ENCODE data around the gene HBA1.
"Not testable (repeated sequence)": the region's sequence is repeated elsewhere in the genome, so short reads cannot be mapped to it uniquely, and the experiment has no call there.

HBA1 gene

GRCh38 chr16:176477-177382 is at the start of gene HBA1:
HBA1 (plus strand) TSS chr16:176680; CDS start chr16:176717, 37 bp downstream.
- in situ Hi-C loops (cut with MboI; ENCODE audit: low sequenced_read_pairs) = not testable (repeated sequence)

DNA sequence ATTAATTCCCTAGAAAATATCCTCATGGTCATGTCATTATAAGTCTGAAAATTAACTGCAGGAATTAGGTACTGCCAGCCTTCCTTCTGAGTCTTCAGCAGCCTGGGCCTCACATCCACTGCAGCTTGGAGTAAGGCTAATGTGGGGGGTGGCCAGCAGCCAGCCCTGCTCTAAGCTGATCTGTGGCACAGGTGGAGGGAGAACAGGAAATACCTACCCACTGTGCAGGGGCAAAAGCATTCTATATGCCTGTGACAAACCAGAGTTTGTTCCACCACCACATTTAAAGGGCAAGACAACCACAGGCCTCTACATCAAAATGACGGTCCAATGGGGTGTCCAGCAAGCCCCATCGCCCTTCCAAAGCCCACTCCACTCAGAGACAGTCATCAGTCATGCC is 47.4 kb upstream of the HBA1 start:
- in situ Hi-C loops (cut with MboI; ENCODE audit: low sequenced_read_pairs) = no loop called here

- in situ Hi-C loops (cut with MboI; ENCODE audit: low sequenced_read_pairs) = no loop called here
These were observed 45.8 kb upstream of the HBA1 start for GRCh38 chr16:130533-131173.

DNA sequence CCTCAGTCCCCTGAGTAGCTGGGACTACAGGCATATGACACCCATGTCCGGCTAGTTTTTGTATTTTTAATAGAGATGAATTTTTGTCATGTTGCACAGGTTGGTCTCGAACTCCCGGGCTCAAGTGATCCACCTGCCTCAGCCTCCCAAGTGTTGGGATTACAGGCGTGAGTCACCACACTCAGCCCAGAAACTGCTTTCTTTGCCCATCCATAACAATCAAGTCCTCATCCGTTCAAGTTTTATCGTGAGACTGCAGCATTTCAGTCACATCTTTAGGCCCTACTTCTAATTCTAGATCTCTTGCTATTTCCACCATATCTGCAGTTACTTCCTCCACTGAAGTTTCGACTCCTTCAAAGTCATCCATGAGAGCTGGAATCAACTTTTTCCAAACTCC is 44.4 kb upstream of the HBA1 start:
- in situ Hi-C loops (cut with MboI; ENCODE audit: low sequenced_read_pairs) = no loop called here

DNA sequence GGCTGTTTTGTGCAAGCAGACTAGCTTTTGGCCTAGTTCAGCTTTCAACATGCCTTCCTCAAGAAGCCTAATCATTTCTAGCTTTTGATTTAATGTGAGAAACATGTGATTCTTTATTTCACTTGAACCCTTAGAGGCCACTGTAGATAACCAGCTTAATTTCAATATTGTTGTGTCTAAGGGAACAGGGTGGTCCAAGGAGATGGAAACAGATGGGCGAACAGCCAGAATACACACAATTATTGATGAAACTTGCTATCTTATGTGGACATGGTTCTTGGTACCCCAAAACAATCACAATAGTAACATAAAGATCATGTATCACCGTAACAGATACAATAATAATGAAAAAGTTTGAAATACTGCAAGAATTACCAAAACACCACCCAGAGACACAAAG is 42.8 kb upstream of the HBA1 start:
- in situ Hi-C loops (cut with MboI; ENCODE audit: low sequenced_read_pairs) = no loop called here

DNA sequence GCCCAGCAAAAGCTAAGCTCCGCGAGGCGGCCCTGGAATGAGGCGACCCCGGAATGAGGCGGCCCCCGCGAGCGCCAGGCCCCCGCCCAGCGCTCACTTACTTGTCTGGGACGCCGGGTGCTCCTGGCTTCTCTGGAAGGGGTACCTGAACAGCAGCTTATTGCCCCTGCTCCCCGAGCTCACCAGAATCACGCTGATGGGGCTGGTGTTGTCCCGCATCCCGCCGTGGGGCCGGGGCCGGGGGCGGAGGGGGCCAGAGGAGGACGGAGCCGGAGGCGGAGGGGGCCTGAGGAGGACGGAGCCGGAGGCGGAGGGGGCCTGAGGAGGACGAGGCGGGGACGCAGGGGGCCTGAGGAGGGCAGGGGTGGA is 38.4 kb upstream of the HBA1 start:
- in situ Hi-C loops (cut with MboI; ENCODE audit: low sequenced_read_pairs) = no loop called here

DNA sequence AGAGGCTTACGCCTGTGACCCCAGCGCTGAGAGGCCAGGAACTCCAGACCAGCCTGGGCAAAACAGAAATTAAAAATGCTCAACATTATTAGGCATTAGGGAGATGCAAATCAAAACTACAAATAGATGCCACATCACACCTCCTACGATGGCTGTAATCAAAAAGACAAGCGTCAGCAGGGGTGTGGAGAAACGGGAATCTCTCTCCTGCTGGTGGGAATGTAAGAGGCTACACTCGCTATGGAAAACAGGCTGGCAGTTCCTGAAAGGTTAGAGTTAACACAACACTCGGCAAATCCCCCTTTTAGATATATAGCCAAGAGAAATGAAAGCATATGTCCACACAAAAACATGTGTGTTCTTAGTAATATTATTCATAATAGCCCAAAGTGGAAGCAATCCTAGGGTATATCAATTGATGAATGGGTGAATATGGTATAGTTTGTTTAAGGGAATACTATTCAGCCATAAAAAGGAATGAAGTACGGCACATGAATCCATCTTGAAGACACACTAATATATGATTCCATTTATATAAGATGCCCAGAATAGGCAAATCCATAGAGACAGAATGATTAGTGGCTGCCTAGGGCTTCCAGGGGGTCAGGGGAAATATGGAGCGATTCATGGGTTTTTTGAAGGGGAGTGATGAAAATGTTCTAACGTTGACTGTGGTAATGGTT is 36.2 kb upstream of the HBA1 start:
- in situ Hi-C loops (cut with MboI; ENCODE audit: low sequenced_read_pairs) = no loop called here

DNA sequence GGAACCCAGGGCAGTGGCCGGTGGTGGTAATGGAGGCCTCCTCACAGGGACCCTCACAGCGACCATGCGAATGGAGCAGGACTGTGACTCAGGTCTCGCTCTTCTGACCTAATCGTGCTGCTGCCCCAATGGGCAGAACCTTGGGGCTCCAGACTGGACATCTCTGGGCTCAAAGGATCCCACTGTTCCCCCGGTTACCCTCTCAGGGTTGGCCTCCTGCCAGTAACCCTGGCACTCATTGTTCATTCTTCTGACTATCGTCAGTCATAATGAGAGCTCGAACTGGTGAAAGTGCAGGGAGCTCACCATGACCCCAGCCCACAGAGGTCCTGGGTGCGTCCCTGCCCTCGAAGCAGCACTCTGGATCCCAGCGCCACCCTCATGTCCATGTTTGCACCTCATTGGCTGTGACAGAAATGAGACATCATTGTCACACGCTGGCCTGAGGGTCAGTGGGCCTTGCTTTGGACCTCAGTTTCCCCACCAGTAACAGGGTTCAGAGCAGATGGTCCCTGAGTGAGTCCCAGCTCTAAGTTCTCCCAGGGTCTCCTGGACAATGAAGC is 34.0 kb upstream of the HBA1 start:
- in situ Hi-C loops (cut with MboI; ENCODE audit: low sequenced_read_pairs) = no loop called here

- in situ Hi-C loops (cut with MboI; ENCODE audit: low sequenced_read_pairs) = no loop called here
These were observed 33.4 kb upstream of the HBA1 start for GRCh38 chr16:143047-143446.

DNA sequence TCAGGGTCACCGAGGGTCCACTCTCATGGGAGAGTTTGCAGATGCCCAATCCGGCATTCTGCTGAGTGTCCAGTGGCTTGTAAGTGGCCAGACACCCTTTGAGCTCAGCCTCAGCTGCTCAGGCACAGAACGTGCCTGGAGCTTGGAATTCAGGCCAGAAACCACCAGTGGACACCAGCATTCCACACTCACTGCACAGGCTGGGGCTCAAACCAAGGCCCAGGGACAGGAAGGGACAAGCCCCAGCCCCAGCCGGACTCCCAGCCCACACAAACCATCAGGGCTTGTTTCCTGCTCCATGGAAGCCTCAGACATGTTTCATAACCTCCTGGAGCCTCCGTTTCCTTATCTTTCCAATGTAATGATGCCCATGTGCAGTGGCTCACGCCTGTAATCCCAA is 33.0 kb upstream of the HBA1 start:
- in situ Hi-C loops (cut with MboI; ENCODE audit: low sequenced_read_pairs) = no loop called here

DNA sequence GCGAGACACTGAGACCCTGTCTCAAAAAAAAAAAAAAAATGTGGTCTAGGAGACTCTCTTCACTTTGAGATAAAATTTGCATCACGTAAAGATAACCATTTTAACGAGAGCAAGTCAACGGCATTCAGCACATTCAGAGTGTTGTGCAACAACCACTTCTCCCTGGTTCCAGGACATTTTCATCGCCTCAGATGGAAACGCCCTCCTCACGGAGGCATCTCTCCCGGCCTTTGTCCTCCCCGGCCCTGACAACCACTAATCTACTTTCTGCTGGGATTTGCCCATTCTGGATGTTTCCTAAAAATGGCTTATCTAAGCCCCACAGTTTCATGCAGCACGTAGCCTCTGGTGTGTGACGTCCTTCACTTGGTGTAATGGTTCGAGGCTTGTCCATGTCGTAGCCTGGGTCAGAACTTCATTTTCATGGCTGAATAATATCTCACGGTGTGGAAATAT is 31.7 kb upstream of the HBA1 start:
- in situ Hi-C loops (cut with MboI; ENCODE audit: low sequenced_read_pairs) = no loop called here

DNA sequence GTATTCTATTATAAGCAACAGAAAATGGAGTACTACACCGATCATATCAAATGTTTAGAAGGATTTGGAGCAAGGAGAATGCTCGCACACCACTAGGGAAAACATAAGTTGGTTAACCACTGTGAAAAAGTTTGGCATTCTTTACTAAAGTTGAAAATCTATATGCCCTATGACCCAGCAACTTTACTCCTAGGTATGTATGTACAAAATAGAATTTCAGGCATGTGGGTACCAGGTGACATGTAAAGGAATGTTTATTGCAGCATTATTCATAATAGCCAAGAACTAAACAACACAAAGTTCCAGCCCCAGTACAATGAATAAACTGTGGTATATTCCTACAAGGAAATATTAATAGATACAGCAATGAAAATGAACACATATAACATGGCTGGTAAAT is 29.8 kb upstream of the HBA1 start:
- in situ Hi-C loops (cut with MboI; ENCODE audit: low sequenced_read_pairs) = no loop called here

DNA sequence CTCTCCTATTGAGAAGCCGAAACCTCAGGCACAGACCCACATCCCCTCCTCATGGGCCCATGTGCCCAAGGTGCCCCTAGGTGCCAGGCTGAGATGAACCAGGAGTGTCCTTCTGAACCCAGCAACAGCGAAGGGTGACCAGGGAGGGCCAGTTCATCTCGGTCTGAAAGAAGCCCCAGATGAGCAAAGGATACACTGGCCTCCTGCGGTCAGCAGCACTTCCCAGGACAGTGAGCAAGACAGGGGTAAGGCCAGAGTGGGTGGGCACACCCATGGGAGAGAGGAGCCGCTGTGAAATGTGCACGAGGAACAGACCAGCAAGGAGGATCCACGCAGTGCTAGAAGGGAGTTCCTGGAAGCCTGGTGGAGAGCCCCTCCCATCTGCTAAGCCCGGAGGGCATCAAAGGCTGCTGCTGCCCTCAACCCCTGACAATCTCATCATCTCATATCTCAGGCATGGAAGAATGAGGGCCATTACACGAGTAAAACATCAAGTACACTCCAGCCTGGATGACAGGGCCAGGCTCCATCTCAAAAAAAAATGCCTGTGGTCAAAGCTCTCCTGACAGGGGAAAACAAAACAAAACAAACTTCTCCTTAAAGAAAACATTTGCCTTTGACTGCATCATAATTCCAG is 27.3 kb upstream of the HBA1 start:
- in situ Hi-C loops (cut with MboI; ENCODE audit: low sequenced_read_pairs) = no loop called here

DNA sequence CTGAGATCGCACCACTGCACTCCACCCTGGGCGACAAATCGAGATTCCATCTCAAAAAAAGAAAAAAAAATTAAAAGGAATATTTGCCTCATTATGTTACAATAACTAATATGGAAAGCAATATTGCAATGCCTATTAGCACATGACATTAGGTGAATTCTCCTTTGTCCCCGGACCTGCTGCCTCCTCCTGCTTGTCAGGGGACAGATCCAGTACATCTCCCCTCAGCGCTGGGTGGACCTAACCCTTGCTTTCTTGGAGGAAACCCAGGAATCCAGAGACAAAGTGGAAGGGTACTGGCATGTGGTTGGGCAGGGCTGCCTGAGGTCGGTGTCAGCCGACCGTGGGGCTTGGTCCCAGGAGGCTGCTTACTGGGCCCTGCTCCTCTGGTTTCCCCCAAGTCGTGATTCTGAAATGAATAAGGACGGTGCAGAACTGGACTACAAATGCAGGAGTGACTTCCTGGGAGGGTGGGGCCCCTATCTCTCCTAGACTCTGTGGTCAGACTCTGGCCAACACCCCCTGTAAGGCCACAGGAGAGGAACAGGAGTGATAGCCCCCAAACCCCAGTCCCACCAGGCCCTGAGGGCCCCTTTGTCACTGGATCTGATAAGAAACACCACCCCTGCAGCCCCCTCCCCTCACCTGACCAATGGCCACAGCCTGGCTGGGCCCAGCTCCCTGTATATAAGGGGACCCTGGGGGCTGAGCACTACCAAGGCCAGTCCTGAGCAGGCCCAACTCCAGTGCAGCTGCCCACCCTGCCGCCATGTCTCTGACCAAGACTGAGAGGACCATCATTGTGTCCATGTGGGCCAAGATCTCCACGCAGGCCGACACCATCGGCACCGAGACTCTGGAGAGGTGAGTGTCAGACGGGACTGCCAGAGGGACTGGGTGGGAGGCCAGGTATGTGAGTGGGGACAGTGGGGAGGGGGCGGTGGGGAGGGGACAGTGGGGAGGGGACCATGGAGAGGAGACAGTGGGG is 24.0 kb upstream of the HBA1 start, which contains the start of gene HBZ:
Gene HBZ (plus strand): TSS at position 504 of the 988 bp plus-strand sequence. CDS start 266 bp downstream, at position 770.
- in situ Hi-C loops (cut with MboI; ENCODE audit: low sequenced_read_pairs) = no loop called here

GRCh38 chr16:153129-153521 is 23.4 kb upstream of the HBA1 start:
- in situ Hi-C loops (cut with MboI; ENCODE audit: low sequenced_read_pairs) = not testable (repeated sequence)

GRCh38 chr16:153550-154216 is 22.8 kb upstream of the HBA1 start:
- in situ Hi-C loops (cut with MboI; ENCODE audit: low sequenced_read_pairs) = not testable (repeated sequence)

DNA sequence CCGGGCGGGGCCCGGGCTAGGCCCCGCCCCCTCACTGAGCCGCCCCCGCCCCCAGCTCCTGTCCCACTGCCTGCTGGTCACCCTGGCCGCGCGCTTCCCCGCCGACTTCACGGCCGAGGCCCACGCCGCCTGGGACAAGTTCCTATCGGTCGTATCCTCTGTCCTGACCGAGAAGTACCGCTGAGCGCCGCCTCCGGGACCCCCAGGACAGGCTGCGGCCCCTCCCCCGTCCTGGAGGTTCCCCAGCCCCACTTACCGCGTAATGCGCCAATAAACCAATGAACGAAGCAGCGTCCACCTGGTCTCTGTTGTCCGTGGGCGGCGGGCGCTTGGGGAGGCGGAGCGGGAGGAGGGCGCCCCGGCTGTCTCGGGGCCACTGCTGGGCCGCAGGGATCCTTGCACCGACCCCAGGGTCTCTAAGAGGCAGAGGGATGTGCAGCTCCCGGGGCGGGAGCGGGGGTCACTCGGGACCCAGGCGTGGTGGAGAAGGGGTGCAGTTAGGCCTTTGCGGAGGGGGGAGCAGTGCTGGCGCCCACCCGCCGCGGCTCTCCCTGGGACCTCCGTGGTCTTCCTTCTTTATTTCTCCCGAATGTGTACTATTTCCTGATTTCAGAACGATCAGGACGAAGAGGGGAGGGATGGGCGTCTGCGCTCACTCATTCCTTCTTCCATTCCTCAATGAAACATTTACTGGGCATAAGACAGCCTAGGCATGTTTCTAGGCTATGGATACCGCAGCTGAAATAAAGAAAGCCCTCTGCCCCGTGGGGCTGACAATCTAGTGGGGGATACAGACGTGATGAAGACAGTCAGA is 22.1 kb upstream of the HBA1 start:
- in situ Hi-C loops (cut with MboI; ENCODE audit: low sequenced_read_pairs) = no loop called here

- in situ Hi-C loops (cut with MboI; ENCODE audit: low sequenced_read_pairs) = no loop called here
These were observed 21.5 kb upstream of the HBA1 start for GRCh38 chr16:155031-155398.

Measured in hTERT RPE-1 (cell line).